Heart left ventricle (tissue), 16 donors: ENCODE measurements around the gene HPSE2. TPM values are rescaled to one million over a fixed set of nuclear protein-coding genes. Genes with fewer than 3 reads are reported as not detected.
A peak's percentile ranks its signal among the peaks of the same experiment; 100 is the strongest.

Source experiments
- ATAC-seq, 4 donors: fragments of 200-7000 bp; cut with Tn5 transposase; one replicate each; pipeline ENCODE4 v1.9.1; 2020 to 2022; ENCODE audit warnings: moderate library complexity in 4 of 4, mild to moderate bottlenecking in 3 of 4, moderate number of reproducible peaks in 1 of 4
- DNase-seq, 5 donors: peaks; one replicate each; pipeline ENCODE4 v3.0.0-alpha.2; 2020
- H3K27ac ChIP-seq, 12 donors: fragments of 200-600 bp; sonication (generic) in 4 of 12; one replicate each; pipeline versions ENCODE4 v1.5.0 to v1.8.0; 2016 to 2022; ENCODE audit warnings: mild to moderate bottlenecking in 2 of 12
- H3K27me3 ChIP-seq, 9 donors: fragments of 200-600 bp; sonication (generic) in 2 of 9; one replicate each; pipeline versions ENCODE4 v1.5.1 to v1.8.0; 2016 to 2022; ENCODE audit warnings: mild to moderate bottlenecking in 3 of 9
- H3K36me3 ChIP-seq, 9 donors: fragments of 200-600 bp; sonication (generic) in 2 of 9; one replicate each; pipeline versions ENCODE4 v1.5.0 to v1.8.0; 2018 to 2022; ENCODE audit warnings: mild to moderate bottlenecking in 2 of 9
- H3K4me1 ChIP-seq, 12 donors: fragments of 200-600 bp; sonication (generic) in 4 of 12; one replicate each; pipeline versions ENCODE4 v1.5.0 to v1.8.0; 2016 to 2022; ENCODE audit warnings: mild to moderate bottlenecking in 3 of 12
- H3K4me3 ChIP-seq, 12 donors: fragments of 200-600 bp; sonication (generic) in 4 of 12; one replicate each; pipeline versions ENCODE4 v1.5.0 to v1.8.0; 2017 to 2022; ENCODE audit warnings: mild to moderate bottlenecking in 9 of 12, moderate library complexity in 4 of 12
- H3K9me3 ChIP-seq, 12 donors: fragments of 200-600 bp; sonication (generic) in 4 of 12; one replicate each; pipeline versions ENCODE4 v1.5.0 to v1.8.0; 2016 to 2022; ENCODE audit warnings: mild to moderate bottlenecking in 1 of 12
- POLR2A ChIP-seq, 2 donors: fragments of 450-650 bp; IDR thresholded peaks; one replicate each; pipeline ENCODE4 v1.6.1; 2017; ENCODE audit warnings: antibody characterized with exemption in 2 of 2, mild to moderate bottlenecking in 2 of 2, moderate library complexity in 2 of 2
- WGBS, 4 donors: extraction: QIAGEN DNeasy Blood & Tissue Kit in 2 of 4; methylation state at CpG; one replicate each; pipeline versions ENCODE4 v1.1.5 to v1.1.7; 2013 to 2018; 5-methylcytosine and 5-hydroxymethylcytosine counted together
- intact Hi-C, 10 donors: fragments of 100-400 bp; cut with DNase I; formaldehyde crosslinking; loops; one replicate each; pipeline versions ENCODE4 v1.11.1 to v1.14.2; 2022
- polyA plus RNA-seq, 2 donors: library from polyadenylated mRNA; stranded (reverse); fragments of 200-250 nt; gene quantifications; one replicate each; pipeline ENCODE4 v1.2.3, GENCODE V29; 2013
- total RNA-seq, 9 donors: library from RNA; depleted of rRNA in 2 of 9; stranded (reverse); fragments of >200 nt in 2 of 9; fragmentation: NEBNext Ultra II Directional in 3 of 9; extraction: Animal tissue kit (Norgen Biotek cat#: 25700) in 3 of 9; gene quantifications; one replicate each; pipeline versions ENCODE4 v1.1.0 to v1.2.4, GENCODE V29; 2016 to 2023
- TF ChIP-seq, protein P1 (sequence below), 12 donors: fragments of 200-600 bp; sonication (generic) in 4 of 12; IDR thresholded peaks; one replicate each; pipeline versions ENCODE4 v1.5.0 to v1.8.0; 2018 to 2022; ENCODE audit warnings: antibody characterized with exemption in 12 of 12, mild to moderate bottlenecking in 5 of 12
- donor health status: ischemic (EF 13 %, LVEDD 7.1; RV severe dilation, severe dysfunction).
- donor health status: healthy with polysubstance abuse.
- donor health status: DM: no; HTN: yes; CAD: no.
- donor health status: DM: no; HTN: no; CAD: no.
- donor health status: ischemic (EF 25% LVEDD 6.9; RV normal size, moderate dysfunction).
- donor health status: ischemic (EF 25% LVEDD 5.7; RV mildly dilated, moderate dysfunction).
- donor health status: healthy.
- donor health status: DM: yes; HTN: yes; CAD: no.
- donor health status: ischemic (EF 35%, LVEDD 5.7; RV mildly dilated, moderate dysfunction).
- donor health status: nonischemic (EF 11% LVEDD 7.7; RV severe dilation, severe dysfunction).
- donor health status: DM: yes; HTN: yes; CAD: no.
- donor health status: PGD.
- donor health status: ischemic (EF 29% LVEDD 5.4; RV normal size, mild dysfunction).
- donor health status: nonischemic (EF 23%, LVEDD 6.1; RV moderate dilation, normal function).

Gene HPSE2
- total and polyA plus RNA-seq, 11 donors, result 0.06 to 0.18 (median 0.12) TPM; not detected in 3

DNA sequence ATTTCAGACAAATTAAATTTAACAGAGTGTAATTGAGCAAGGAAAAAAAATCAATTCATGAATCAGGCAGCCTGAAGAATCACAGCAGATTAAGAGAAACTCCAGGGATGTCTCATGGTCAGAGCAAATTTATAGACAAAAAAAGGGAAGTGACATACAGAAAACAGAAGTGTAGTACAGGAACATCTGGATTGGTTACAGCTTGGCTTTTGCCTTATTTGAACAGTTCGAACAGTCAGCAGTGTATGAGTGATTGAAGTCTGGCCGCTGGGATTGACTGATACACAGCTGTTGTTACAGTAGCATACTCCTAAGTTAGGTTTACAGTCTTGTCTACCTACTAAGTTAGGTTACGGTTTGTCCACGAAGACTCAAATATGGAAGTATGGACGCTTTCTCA lies 255.3 kb downstream of the HPSE2 start:
- ATAC-seq (no peak), DNase-seq (no peak)
- Histone ChIP-seq H3K9me3 (peaks cover 0 to 16% (median 4%) of the 10 kb centered on the region in 12 donors), H3K36me3 (no peaks in the 10 kb centered on the region), H3K27me3 (peaks cover 0 to 5% (median 0%) of the 10 kb centered on the region in 9 donors), H3K4me1 (no peaks in the 10 kb centered on the region), H3K4me3 (no peak overlapping the region), H3K27ac (no peak overlapping the region)
- TF ChIP-seq, protein P1, sequence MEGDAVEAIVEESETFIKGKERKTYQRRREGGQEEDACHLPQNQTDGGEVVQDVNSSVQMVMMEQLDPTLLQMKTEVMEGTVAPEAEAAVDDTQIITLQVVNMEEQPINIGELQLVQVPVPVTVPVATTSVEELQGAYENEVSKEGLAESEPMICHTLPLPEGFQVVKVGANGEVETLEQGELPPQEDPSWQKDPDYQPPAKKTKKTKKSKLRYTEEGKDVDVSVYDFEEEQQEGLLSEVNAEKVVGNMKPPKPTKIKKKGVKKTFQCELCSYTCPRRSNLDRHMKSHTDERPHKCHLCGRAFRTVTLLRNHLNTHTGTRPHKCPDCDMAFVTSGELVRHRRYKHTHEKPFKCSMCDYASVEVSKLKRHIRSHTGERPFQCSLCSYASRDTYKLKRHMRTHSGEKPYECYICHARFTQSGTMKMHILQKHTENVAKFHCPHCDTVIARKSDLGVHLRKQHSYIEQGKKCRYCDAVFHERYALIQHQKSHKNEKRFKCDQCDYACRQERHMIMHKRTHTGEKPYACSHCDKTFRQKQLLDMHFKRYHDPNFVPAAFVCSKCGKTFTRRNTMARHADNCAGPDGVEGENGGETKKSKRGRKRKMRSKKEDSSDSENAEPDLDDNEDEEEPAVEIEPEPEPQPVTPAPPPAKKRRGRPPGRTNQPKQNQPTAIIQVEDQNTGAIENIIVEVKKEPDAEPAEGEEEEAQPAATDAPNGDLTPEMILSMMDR (IDR thresholded peaks at IDR 0.05), result no peak
- no peak for TF ChIP-seq POLR2A (IDR thresholded peaks at IDR 0.05)
- 60 to 85% (median 63%) methylated on average over 5 of the region's 5 CpGs for WGBS, 4 donors
- intact Hi-C loops, result no loop called here

DNA sequence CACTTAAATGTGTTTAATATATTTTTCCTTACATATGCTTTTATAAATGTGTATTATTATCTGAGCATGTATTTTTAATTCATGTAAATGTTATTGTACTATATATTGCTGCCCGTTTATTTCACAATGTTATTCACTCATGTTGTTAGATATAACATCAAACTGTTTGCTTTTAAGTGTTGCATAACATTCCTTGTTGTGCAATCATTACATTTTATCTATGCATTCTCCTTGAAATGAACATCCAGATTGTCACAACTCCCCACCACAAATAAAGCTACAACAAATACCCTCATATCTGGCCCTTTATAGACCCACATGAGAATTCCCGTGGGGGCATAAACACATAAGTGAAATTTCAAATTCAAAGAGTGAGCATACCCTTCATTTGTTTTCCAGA lies 264.2 kb downstream of the HPSE2 start:
- no peak for ATAC-seq

DNA sequence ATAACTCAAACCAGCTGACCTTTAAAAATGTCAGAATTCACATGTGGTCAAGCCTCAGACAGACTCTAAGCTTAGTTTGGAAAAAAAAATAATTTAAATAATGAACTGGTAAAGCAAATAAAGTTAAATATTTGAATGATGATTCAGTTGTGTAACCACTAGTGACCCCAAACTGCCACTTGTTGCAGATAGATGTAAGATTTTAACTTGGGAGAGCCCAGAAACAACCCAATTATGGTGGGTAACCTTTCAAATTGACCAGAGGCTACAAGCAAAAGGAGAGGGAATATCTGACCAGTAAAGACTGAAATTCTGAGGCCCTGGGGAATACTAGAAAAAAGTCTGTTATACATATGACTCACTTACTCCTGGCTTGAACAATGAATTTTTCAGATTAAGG lies 268.1 kb downstream of the HPSE2 start:
- intact Hi-C loops, result no loop called here
- TF ChIP-seq POLR2A (IDR thresholded peaks at IDR 0.05), result no peak
- TF ChIP-seq, protein P1 (IDR thresholded peaks at IDR 0.05), result no peak
- ATAC-seq, result peak in 1 of 4 donors; percentile 38

More for the DNA sequence above, 264.2 kb downstream of the HPSE2 start:
- TF ChIP-seq, protein P1 (IDR thresholded peaks at IDR 0.05), result no peak
- no peak for TF ChIP-seq POLR2A (IDR thresholded peaks at IDR 0.05)
- no peaks in the 10 kb centered on the region for H3K4me1 ChIP-seq
- no peaks in the 10 kb centered on the region for H3K36me3 ChIP-seq
- no peaks in the 10 kb centered on the region for H3K27me3 ChIP-seq
- peaks cover 0 to 4% (median 0%) of the 10 kb centered on the region in 12 donors for H3K9me3 ChIP-seq
- H3K4me3 ChIP-seq, result no peak overlapping the region
- no peak for DNase-seq
- WGBS, 4 donors, result 63 to 73% (median 68%) methylated on average over 2 of the region's 2 CpGs
- intact Hi-C loops, result no loop called here
- no peak overlapping the region for H3K27ac ChIP-seq

DNA sequence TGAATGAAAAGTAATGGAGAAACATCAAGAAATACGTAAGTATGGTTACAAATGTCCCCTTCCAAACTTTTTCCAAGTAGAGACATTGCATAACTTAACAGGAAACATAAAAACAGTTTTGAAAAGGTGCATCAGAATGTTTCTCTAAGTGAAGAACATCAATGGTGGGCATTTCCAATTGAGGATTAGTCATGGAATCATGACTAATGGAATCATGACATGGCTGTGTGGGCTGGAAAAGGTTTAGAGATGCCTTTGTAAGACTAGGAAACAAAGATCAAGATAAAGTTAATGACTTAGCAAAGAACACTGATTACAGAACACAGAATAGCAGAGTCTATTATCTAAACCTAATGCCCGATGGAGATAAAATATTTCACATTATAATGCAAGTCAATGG lies 272.0 kb downstream of the HPSE2 start:
- Histone ChIP-seq H3K4me3 (no peak overlapping the region), H3K27me3 (no peaks in the 10 kb centered on the region), H3K4me1 (no peaks in the 10 kb centered on the region), H3K27ac (no peak overlapping the region), H3K36me3 (no peaks in the 10 kb centered on the region), H3K9me3 (no peaks in the 10 kb centered on the region)
- intact Hi-C loops, result no loop called here
- DNase-seq (no peak), ATAC-seq (no peak)
- TF ChIP-seq, protein P1 (IDR thresholded peaks at IDR 0.05), result no peak
- TF ChIP-seq POLR2A (IDR thresholded peaks at IDR 0.05), result no peak
- 65 to 78% (median 75%) methylated on average over 2 of the region's 2 CpGs for WGBS, 4 donors

More for the DNA sequence above, 268.1 kb downstream of the HPSE2 start:
- Histone ChIP-seq H3K4me3 (no peak overlapping the region), H3K36me3 (no peaks in the 10 kb centered on the region), H3K4me1 (no peaks in the 10 kb centered on the region), H3K27me3 (no peaks in the 10 kb centered on the region), H3K27ac (no peak overlapping the region), H3K9me3 (no peaks in the 10 kb centered on the region)
- DNase-seq, result no peak
